Measurements from ENCODE around the gene MSRB3. TPM values are rescaled to one million over a fixed set of nuclear protein-coding genes. Genes with fewer than 3 reads are reported as not detected.
A peak's percentile ranks its signal among the peaks of the same experiment; 100 is the strongest.

The MSRB3 gene
- total RNA-seq, 1 donor from 2014 or later = 125 TPM

DNA sequence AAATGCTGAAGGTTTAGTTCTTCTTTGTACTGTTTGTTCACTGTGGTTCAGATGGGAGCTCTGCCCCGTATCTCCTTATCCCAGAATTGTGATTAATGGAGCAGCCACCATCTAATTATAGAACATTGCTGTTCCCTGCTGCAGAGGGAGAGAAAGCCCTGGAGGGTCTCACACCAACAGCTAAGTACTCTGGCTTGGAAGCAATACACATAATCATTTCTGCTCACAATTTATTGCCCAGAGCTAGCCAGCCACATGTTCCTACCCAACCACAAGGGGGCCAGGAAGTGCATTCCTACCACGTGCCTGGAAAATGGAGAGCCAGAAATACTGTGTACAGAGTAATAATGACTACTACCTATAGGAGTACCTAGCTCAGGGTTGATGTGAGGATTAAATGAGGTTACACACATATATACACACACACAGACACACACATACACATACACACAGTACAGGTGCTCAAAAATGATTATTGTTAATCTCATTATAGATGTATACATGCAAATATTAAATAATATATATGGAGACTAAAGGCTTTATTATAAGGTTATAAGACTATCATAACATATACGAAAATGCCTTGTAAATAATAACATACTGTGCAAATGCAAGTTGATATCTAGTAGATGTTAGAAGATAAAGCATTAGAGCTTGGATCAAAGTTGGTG lies 22.3 kb downstream of the MSRB3 start:
- TF ChIP-seq, protein P1, sequence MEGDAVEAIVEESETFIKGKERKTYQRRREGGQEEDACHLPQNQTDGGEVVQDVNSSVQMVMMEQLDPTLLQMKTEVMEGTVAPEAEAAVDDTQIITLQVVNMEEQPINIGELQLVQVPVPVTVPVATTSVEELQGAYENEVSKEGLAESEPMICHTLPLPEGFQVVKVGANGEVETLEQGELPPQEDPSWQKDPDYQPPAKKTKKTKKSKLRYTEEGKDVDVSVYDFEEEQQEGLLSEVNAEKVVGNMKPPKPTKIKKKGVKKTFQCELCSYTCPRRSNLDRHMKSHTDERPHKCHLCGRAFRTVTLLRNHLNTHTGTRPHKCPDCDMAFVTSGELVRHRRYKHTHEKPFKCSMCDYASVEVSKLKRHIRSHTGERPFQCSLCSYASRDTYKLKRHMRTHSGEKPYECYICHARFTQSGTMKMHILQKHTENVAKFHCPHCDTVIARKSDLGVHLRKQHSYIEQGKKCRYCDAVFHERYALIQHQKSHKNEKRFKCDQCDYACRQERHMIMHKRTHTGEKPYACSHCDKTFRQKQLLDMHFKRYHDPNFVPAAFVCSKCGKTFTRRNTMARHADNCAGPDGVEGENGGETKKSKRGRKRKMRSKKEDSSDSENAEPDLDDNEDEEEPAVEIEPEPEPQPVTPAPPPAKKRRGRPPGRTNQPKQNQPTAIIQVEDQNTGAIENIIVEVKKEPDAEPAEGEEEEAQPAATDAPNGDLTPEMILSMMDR (IDR thresholded peaks at IDR 0.05; ENCODE audit: borderline replicate concordance) = peak; percentile 53
- peak overlapping the region; percentile 32 for H3K4me3 ChIP-seq
- H3K9me3 ChIP-seq (replicated peaks) = no peaks in the 10 kb centered on the region
- intact Hi-C loops (cut with micrococcal nuclease) = no loop called here
- no peaks in the 10 kb centered on the region for H3K27me3 ChIP-seq (ENCODE audit: low read depth)
- peaks cover 3% of the 10 kb centered on the region for H3K36me3 ChIP-seq
- H3K27ac ChIP-seq (replicated peaks) = peak overlapping the region; percentile 63
- no peak for DNase-seq
- peaks cover 75% of the 10 kb centered on the region for H3K4me1 ChIP-seq

DNA sequence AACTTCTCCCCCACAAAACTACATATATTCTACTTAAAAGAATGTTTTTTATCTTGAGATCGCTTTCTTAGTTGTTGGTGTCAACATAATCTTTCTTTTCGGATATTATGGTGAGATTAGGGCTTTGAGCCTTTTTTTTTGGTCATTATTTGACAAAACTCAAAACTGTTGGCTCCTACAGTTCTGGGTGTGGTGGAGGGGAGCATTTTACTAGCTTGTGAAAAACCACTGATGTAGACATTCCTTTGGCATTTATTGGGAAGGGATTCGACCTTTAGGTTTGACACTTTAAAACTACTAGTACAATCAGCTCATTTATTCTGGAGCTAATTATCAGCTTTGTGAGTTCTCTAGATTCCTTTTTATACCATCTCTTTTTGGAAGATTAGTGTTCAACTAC lies 24.4 kb downstream of the MSRB3 start:
- no peaks in the 10 kb centered on the region for H3K9me3 ChIP-seq (replicated peaks)
- intact Hi-C loops (cut with micrococcal nuclease) = no loop called here
- no peak overlapping the region for H3K4me3 ChIP-seq
- no peak for DNase-seq
- no peaks in the 10 kb centered on the region for H3K27me3 ChIP-seq (ENCODE audit: low read depth)
- TF ChIP-seq, protein P1 (IDR thresholded peaks at IDR 0.05; ENCODE audit: borderline replicate concordance) = no peak
- H3K27ac ChIP-seq (replicated peaks) = no peak overlapping the region
- peaks cover 90% of the 10 kb centered on the region for H3K4me1 ChIP-seq
- H3K36me3 ChIP-seq = no peaks in the 10 kb centered on the region

DNA sequence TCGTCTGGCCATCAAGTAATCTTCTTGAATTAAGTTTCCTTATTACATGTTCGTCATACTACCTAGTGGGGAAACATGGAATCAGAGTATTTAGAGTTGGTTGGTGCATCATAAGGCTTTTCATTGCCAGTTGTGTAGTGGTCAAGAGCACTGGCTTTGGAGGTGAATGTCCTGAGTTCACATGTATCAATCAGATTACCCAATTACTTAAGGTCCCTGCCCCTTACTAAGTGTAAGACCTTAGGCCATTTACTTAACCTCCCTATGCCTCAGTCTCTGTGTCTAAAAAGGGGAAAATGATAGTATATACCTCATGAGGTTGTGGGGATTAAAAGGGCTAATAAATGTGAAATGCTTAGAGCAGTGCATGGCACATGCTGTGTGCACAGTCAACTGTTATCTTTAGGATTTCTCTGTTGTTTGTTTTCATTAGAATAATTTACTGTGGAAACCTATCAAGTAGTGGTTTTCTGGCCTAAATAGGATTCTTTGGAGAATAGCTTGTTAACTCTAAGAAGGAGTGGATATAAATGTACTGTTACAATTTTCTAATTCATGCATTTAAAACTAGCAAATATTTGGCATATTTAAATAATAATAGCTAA lies 27.0 kb downstream of the MSRB3 start:
- no peak overlapping the region for H3K4me3 ChIP-seq
- H3K9me3 ChIP-seq (replicated peaks) = no peaks in the 10 kb centered on the region
- intact Hi-C loops (cut with micrococcal nuclease) = no loop called here
- H3K27me3 ChIP-seq (ENCODE audit: low read depth) = no peaks in the 10 kb centered on the region
- no peaks in the 10 kb centered on the region for H3K36me3 ChIP-seq
- TF ChIP-seq, protein P1 (IDR thresholded peaks at IDR 0.05; ENCODE audit: borderline replicate concordance) = no peak
- no peak for DNase-seq
- H3K27ac ChIP-seq (replicated peaks) = no peak overlapping the region
- H3K4me1 ChIP-seq = peaks cover 81% of the 10 kb centered on the region

DNA sequence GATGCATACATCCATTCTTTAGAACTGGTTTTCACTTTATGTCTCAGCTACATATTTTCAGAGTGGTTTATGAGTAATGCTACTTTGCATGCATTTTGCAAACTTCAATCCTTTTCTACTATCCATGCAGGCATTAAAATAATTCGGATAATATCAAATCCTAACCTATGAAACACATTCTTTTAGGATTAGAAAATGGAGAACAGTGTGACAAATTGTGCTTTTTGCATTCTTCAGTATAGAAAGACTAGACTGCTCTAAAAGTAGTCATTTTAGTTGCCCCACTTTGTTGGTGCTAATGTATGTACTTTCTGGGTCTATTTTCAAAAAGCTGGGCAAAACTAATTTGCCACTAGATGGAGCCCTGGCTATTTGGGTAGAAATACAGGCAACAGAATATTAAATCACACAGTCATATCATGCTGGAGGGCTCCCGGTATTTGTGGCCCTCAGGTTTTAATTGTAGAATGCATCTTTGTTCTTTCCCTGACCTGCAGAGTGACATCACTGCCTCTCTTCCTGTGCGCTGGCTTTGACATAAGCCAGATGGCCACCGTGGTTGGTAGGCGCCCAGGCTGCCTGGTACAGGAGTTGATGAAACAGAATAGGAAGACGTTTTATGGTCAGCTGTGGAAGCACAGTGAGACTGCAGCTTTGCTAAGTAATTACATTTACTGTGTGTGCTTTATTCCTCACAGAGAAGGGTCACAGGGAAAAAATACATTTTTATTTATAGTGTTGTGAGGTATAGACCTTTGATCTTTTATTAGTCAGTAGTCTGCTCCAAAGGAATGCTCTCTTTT lies 28.1 kb downstream of the MSRB3 start:
- no peak overlapping the region for H3K4me3 ChIP-seq
- H3K36me3 ChIP-seq = no peaks in the 10 kb centered on the region
- H3K4me1 ChIP-seq = peaks cover 76% of the 10 kb centered on the region
- peak; percentile 50 for DNase-seq
- H3K27ac ChIP-seq (replicated peaks) = peak overlapping the region; percentile 36
- intact Hi-C loops (cut with micrococcal nuclease) = no loop called here
- no peaks in the 10 kb centered on the region for H3K27me3 ChIP-seq (ENCODE audit: low read depth)
- no peaks in the 10 kb centered on the region for H3K9me3 ChIP-seq (replicated peaks)
- TF ChIP-seq, protein P1 (IDR thresholded peaks at IDR 0.05; ENCODE audit: borderline replicate concordance) = peak; percentile 55

DNA sequence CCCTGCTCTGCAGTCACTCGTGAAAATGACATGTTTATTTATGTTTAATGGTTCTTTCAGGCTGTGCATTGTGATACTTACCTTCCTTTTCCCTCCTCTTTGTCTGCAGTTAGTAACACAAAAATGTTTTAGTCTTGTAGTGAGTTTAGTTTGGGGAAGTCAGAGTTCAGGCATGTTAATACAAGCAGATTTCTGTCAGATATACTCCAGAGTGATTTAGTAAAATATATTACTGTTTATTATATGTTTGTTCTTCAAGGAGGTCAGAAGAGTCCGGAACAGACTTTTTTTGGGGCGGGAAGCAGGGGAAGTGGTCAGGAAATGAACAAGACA lies 28.7 kb downstream of the MSRB3 start:
- peaks cover 70% of the 10 kb centered on the region for H3K4me1 ChIP-seq
- TF ChIP-seq, protein P1 (IDR thresholded peaks at IDR 0.05; ENCODE audit: borderline replicate concordance) = no peak

More for the DNA sequence above, 28.7 kb downstream of the MSRB3 start:
- H3K4me3 ChIP-seq = no peak overlapping the region
- H3K36me3 ChIP-seq = no peaks in the 10 kb centered on the region
- no peaks in the 10 kb centered on the region for H3K27me3 ChIP-seq (ENCODE audit: low read depth)
- no peaks in the 10 kb centered on the region for H3K9me3 ChIP-seq (replicated peaks)
- intact Hi-C loops (cut with micrococcal nuclease) = no loop called here
- H3K27ac ChIP-seq (replicated peaks) = peak overlapping the region; percentile 36
- no peak for DNase-seq

All from left ventricle myocardium inferior (tissue), 1 donor.